Measurements from ENCODE around the gene OPCML.

OPCML gene

GRCh38 chr11:132876239-132876638 lies 656.1 kb downstream of the OPCML start:
- in situ Hi-C loops (cut with HindIII; ENCODE audit: low sequenced_read_pairs): no loop called here

- in situ Hi-C loops (cut with HindIII; ENCODE audit: low sequenced_read_pairs): no loop called here
Measured at GRCh38 chr11:132874638-132875037, 657.7 kb downstream of the OPCML start.

GRCh38 chr11:132873841-132874240 lies 658.5 kb downstream of the OPCML start:
- in situ Hi-C loops (cut with HindIII; ENCODE audit: low sequenced_read_pairs): no loop called here

GRCh38 chr11:132872211-132872610 lies 660.1 kb downstream of the OPCML start:
- in situ Hi-C loops (cut with HindIII; ENCODE audit: low sequenced_read_pairs): no loop called here

GRCh38 chr11:132866783-132867545 lies 665.3 kb downstream of the OPCML start:
- in situ Hi-C loops (cut with HindIII; ENCODE audit: low sequenced_read_pairs): no loop called here

- in situ Hi-C loops (cut with HindIII; ENCODE audit: low sequenced_read_pairs): no loop called here
Measured at GRCh38 chr11:132865623-132866022, 666.7 kb downstream of the OPCML start.

GRCh38 chr11:132864811-132865576 lies 667.3 kb downstream of the OPCML start:
- in situ Hi-C loops (cut with HindIII; ENCODE audit: low sequenced_read_pairs): no loop called here

- in situ Hi-C loops (cut with HindIII; ENCODE audit: low sequenced_read_pairs): no loop called here
Measured at GRCh38 chr11:132862933-132863332, 669.4 kb downstream of the OPCML start.

- in situ Hi-C loops (cut with HindIII; ENCODE audit: low sequenced_read_pairs): no loop called here
Measured at GRCh38 chr11:132862137-132862536, 670.2 kb downstream of the OPCML start.

GRCh38 chr11:132859306-132859705 lies 673.0 kb downstream of the OPCML start:
- in situ Hi-C loops (cut with HindIII; ENCODE audit: low sequenced_read_pairs): no loop called here

GRCh38 chr11:132858223-132858622 lies 674.1 kb downstream of the OPCML start:
- in situ Hi-C loops (cut with HindIII; ENCODE audit: low sequenced_read_pairs): no loop called here

- in situ Hi-C loops (cut with HindIII; ENCODE audit: low sequenced_read_pairs): no loop called here
Measured at GRCh38 chr11:132856032-132856431, 676.3 kb downstream of the OPCML start.

- in situ Hi-C loops (cut with HindIII; ENCODE audit: low sequenced_read_pairs): no loop called here
Measured at GRCh38 chr11:132855516-132855915, 676.8 kb downstream of the OPCML start.

- in situ Hi-C loops (cut with HindIII; ENCODE audit: low sequenced_read_pairs): no loop called here
Measured at GRCh38 chr11:132853886-132854285, 678.4 kb downstream of the OPCML start.

GRCh38 chr11:132852361-132852760 lies 679.9 kb downstream of the OPCML start:
- in situ Hi-C loops (cut with HindIII; ENCODE audit: low sequenced_read_pairs): no loop called here

- in situ Hi-C loops (cut with HindIII; ENCODE audit: low sequenced_read_pairs): no loop called here
Measured at GRCh38 chr11:132851247-132851646, 681.1 kb downstream of the OPCML start.

- in situ Hi-C loops (cut with HindIII; ENCODE audit: low sequenced_read_pairs): no loop called here
Measured at GRCh38 chr11:132850266-132850665, 682.0 kb downstream of the OPCML start.

- in situ Hi-C loops (cut with HindIII; ENCODE audit: low sequenced_read_pairs): no loop called here
Measured at GRCh38 chr11:132848336-132848735, 684.0 kb downstream of the OPCML start.

- in situ Hi-C loops (cut with HindIII; ENCODE audit: low sequenced_read_pairs): no loop called here
Measured at GRCh38 chr11:132846075-132846474, 686.2 kb downstream of the OPCML start.

- in situ Hi-C loops (cut with HindIII; ENCODE audit: low sequenced_read_pairs): no loop called here
Measured at GRCh38 chr11:132844956-132845696, 687.2 kb downstream of the OPCML start.

GRCh38 chr11:132840660-132841059 lies 691.6 kb downstream of the OPCML start:
- in situ Hi-C loops (cut with HindIII; ENCODE audit: low sequenced_read_pairs): no loop called here

GRCh38 chr11:132840191-132840590 lies 692.1 kb downstream of the OPCML start:
- in situ Hi-C loops (cut with HindIII; ENCODE audit: low sequenced_read_pairs): no loop called here

Measured in endothelial cell of hepatic sinusoid (primary cell).